ENCODE results near the gene SPNS3.

SPNS3 gene

DNA sequence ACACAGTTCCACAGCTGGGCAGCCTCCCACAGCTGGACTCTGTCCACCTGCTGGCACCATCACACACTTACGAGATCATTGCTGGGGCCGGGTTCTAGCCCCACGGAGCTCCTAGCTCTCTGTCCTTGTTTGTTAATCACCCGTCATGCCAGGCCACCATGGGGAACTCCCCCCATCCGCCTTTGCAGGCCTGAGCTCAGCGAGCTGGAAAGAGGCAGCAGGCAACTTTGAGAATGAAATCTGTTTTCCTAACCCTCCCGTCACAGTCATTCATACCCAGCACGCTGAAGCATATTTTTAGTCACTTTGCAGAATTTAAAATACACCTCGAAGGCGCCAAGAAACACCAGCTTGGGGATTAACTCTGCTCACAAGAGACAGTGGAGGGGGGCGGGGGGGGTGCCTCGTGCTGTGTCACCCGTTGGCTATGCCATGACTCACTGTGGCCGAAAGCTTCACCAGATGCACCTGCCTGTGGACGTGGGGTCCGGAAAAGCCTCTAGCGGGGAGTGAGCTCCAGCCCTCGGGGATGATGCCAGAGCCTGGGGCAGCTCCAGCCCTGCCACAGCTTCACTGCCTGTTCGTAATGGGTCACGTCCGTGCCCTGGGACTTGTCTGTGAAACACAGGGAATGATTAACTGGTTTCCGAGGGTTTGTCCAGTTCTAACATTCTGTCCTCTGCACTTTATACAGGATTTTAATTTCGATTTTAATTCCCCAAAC, 63.5 kb downstream of the SPNS3 start:
- DNase-seq (ENCODE audit: low spot score), result no peak

DNA sequence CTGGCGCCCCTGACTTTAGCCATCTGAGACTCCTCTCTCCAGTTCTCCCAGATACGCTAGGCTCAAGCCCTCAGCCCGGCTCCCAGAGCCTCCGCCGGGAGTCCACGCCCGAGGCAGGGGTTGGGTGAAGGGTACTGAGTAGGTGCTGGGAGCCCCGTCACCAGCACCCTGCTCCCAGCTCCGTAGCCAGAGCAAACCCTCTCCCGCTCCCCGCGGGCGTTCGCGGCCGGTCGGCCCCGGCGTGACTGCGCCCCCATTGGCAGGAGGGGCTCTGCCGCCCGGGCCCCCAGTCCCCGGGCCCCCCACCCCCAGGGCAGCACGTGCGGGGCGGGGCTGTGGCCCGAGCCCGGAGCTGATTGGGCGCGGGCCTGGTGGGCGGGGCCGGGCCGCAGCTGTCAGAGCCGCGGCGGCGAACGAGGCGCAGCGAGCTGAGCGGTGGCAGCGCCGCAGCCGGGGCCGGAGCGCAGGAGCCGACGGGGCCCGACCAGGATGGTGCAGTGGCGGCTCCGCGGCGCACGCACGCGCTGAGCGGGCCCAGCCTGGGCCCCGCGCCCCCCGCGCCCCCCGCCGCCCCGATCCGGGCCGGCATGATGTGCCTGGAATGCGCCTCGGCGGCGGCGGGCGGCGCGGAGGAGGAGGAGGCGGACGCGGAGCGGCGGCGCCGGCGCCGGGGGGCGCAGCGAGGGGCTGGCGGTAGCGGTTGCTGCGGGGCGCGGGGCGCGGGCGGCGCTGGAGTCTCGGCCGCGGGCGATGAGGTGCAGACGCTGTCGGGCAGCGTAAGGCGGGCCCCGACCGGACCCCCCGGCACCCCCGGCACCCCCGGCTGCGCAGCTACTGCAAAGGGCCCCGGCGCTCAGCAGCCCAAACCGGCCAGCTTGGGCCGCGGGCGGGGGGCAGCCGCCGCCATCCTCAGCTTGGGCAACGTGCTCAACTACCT, 65.0 kb downstream of the SPNS3 start, which contains the start of gene SPNS2:
Gene SPNS2, plus strand, starts transcription at position 421 of the 937 bp plus-strand sequence. Its CDS starts 167 bp downstream, at position 588.
- WGBS, 2 donors (ENCODE audit: extremely low coverage in 2 of 2, insufficient read length in 2 of 2, insufficient replicate concordance in 1 of 2), result no CpG with 5 or more reads among the region's 117 CpGs

More for the DNA sequence above, 63.5 kb downstream of the SPNS3 start:
- no peak overlapping the region for H3K27ac ChIP-seq (replicated peaks; ENCODE audit: low read length)
- H3K9ac ChIP-seq (ENCODE audit: low read depth, low read length, poor library complexity), result no peak overlapping the region
- no peaks in the 10 kb centered on the region for H3K36me3 ChIP-seq (replicated peaks in 1 of 2; ENCODE audit: control insufficient read depth in 2 of 2, insufficient read depth in 2 of 2, low read length in 2 of 2)
- no peak overlapping the region for H2BK120ac ChIP-seq (ENCODE audit: low read depth, low read length)
- H3K4me3 ChIP-seq (ENCODE audit: low read length in 2 of 2), result no peak overlapping the region
- H3K14ac ChIP-seq (ENCODE audit: low read length), result no peak overlapping the region
- H2AFZ ChIP-seq (ENCODE audit: low read length), result no peak overlapping the region
- H3K4me1 ChIP-seq (ENCODE audit: control insufficient read depth in 2 of 2, insufficient read depth in 1 of 2, low read depth in 1 of 2, low read length in 2 of 2), result peaks cover 2 to 15% of the 10 kb centered on the region in 2 donors
- WGBS, 2 donors (ENCODE audit: extremely low coverage in 2 of 2, insufficient read length in 2 of 2, insufficient replicate concordance in 1 of 2), result no CpG with 5 or more reads among the region's 23 CpGs
- H2BK5ac ChIP-seq (ENCODE audit: low read length), result no peak overlapping the region
- no peak overlapping the region for H2BK12ac ChIP-seq (ENCODE audit: low read length)
- H3K23ac ChIP-seq (ENCODE audit: low read depth, low read length, poor library complexity), result no peak overlapping the region
- no peak overlapping the region for H4K91ac ChIP-seq (ENCODE audit: low read depth, low read length, poor library complexity)
- H2BK15ac ChIP-seq (ENCODE audit: low read length), result no peak overlapping the region
- no peak overlapping the region for H3K4me2 ChIP-seq (ENCODE audit: insufficient read depth, low read length, poor library complexity, severe bottlenecking)
- no peaks in the 10 kb centered on the region for H3K9me3 ChIP-seq (replicated peaks in 1 of 2; ENCODE audit: control insufficient read depth in 2 of 2, insufficient read depth in 1 of 2, low read depth in 1 of 2, low read length in 2 of 2)
- H4K8ac ChIP-seq (ENCODE audit: low read depth, low read length), result no peak overlapping the region
- peaks cover 11 to 50% (median 45%) of the 10 kb centered on the region in 3 experiments for H3K27me3 ChIP-seq (ENCODE audit: control insufficient read depth in 3 of 3, insufficient read depth in 3 of 3, low read depth in 1 of 3, low read length in 3 of 3)
- H3K79me1 ChIP-seq (ENCODE audit: low read depth, low read length), result no peaks in the 10 kb centered on the region
- H2AK5ac ChIP-seq (ENCODE audit: low read depth, low read length), result no peak overlapping the region
- H3K18ac ChIP-seq (ENCODE audit: low read length), result no peak overlapping the region
- H3K4ac ChIP-seq (ENCODE audit: low read length), result no peak overlapping the region

DNA sequence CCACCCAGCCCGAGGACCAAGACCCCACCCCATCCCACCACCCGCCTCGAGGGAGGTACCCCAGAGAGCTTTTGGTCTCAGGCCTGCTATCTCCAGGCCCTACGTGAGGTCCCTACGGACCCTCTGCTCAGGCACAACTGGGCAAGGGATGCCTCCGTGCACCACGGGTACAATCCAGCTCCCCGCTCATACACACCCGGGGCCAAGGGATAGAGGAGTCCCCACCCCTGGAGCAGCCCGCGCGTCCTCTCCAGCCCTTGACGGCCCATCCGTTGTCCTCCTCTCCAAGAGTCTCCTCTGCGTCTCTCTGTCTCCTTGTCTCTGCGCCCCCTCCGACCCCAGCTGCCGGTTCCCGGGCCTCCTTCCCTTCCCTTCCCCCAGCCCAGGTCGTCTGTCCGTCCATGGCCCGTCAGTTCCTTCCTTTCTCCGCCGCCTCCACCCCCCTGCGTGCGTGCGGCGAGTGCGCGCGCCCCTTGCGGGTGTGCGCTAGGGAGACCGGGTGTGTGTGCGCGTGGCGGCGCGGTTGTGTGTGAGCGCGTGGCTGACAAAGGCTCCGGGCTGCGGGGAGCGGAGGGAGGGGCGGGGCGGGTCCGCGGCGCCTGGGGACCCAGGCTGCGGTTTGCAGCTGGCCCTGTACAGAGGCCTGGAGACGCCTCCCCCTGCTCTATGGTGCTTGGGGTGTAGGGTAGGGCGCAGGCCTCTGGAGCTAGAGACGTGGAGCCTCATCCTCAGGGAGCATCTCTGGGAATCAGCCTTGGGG, 65.9 kb downstream of the SPNS3 start:
- H2AFZ ChIP-seq (ENCODE audit: low read length), result peak overlapping the region; percentile 53
- peaks cover 11 to 74% (median 45%) of the 10 kb centered on the region in 3 experiments for H3K27me3 ChIP-seq (ENCODE audit: control insufficient read depth in 3 of 3, insufficient read depth in 3 of 3, low read depth in 1 of 3, low read length in 3 of 3)
- peak overlapping the region; percentile 9 to 56 for H3K4me3 ChIP-seq (ENCODE audit: low read length in 2 of 2)
- H3K27ac ChIP-seq (replicated peaks; ENCODE audit: low read length), result no peak overlapping the region
- no peaks in the 10 kb centered on the region for H3K9me3 ChIP-seq (replicated peaks in 1 of 2; ENCODE audit: control insufficient read depth in 2 of 2, insufficient read depth in 1 of 2, low read depth in 1 of 2, low read length in 2 of 2)
- no peak overlapping the region for H4K91ac ChIP-seq (ENCODE audit: low read depth, low read length, poor library complexity)
- no peak overlapping the region for H3K4ac ChIP-seq (ENCODE audit: low read length)
- H2AK5ac ChIP-seq (ENCODE audit: low read depth, low read length), result peak overlapping the region; percentile 68
- DNase-seq (ENCODE audit: low spot score), result peak; percentile 36
- H3K18ac ChIP-seq (ENCODE audit: low read length), result peak overlapping the region; percentile 80
- H3K14ac ChIP-seq (ENCODE audit: low read length), result no peak overlapping the region
- H3K9ac ChIP-seq (ENCODE audit: low read depth, low read length, poor library complexity), result peak overlapping the region; percentile 86
- no peak overlapping the region for H2BK120ac ChIP-seq (ENCODE audit: low read depth, low read length)
- H2BK5ac ChIP-seq (ENCODE audit: low read length), result no peak overlapping the region
- peaks cover 2 to 18% of the 10 kb centered on the region in 2 donors for H3K4me1 ChIP-seq (ENCODE audit: control insufficient read depth in 2 of 2, insufficient read depth in 1 of 2, low read depth in 1 of 2, low read length in 2 of 2)
- no peaks in the 10 kb centered on the region for H3K36me3 ChIP-seq (replicated peaks in 1 of 2; ENCODE audit: control insufficient read depth in 2 of 2, insufficient read depth in 2 of 2, low read length in 2 of 2)
- peak overlapping the region; percentile 69 for H3K4me2 ChIP-seq (ENCODE audit: insufficient read depth, low read length, poor library complexity, severe bottlenecking)
- H3K79me1 ChIP-seq (ENCODE audit: low read depth, low read length), result no peaks in the 10 kb centered on the region
- no peak overlapping the region for H4K8ac ChIP-seq (ENCODE audit: low read depth, low read length)
- H2BK12ac ChIP-seq (ENCODE audit: low read length), result peak overlapping the region; percentile 53
- no CpG with 5 or more reads among the region's 53 CpGs for WGBS, 2 donors (ENCODE audit: extremely low coverage in 2 of 2, insufficient read length in 2 of 2, insufficient replicate concordance in 1 of 2)
- peak overlapping the region; percentile 60 for H3K23ac ChIP-seq (ENCODE audit: low read depth, low read length, poor library complexity)
- H2BK15ac ChIP-seq (ENCODE audit: low read length), result peak overlapping the region; percentile 38

More for the DNA sequence above, 65.0 kb downstream of the SPNS3 start, which contains the start of gene SPNS2:
- Histone ChIP-seq H3K4me2 (ENCODE audit: insufficient read depth, low read length, poor library complexity, severe bottlenecking) (peak within 1 kb of the TSS; percentile 69), H2AK5ac (ENCODE audit: low read depth, low read length) (peak within 1 kb of the TSS; percentile 68), H3K4me3 (ENCODE audit: low read length in 2 of 2) (peak within 1 kb of the TSS; percentile 9 to 68), H3K9ac (ENCODE audit: low read depth, low read length, poor library complexity) (peak within 1 kb of the TSS; percentile 86), H2BK5ac (ENCODE audit: low read length) (no peak within 1 kb of the TSS), H3K27me3 (ENCODE audit: control insufficient read depth in 3 of 3, insufficient read depth in 3 of 3, low read depth in 1 of 3, low read length in 3 of 3) (peaks cover 11 to 65% (median 45%) of the 10 kb centered on the region in 3 experiments), H3K36me3 (replicated peaks in 1 of 2; ENCODE audit: control insufficient read depth in 2 of 2, insufficient read depth in 2 of 2, low read length in 2 of 2) (no peaks in the 10 kb centered on the region), H3K18ac (ENCODE audit: low read length) (peak within 1 kb of the TSS; percentile 80), H3K4ac (ENCODE audit: low read length) (no peak within 1 kb of the TSS), H4K91ac (ENCODE audit: low read depth, low read length, poor library complexity) (no peak within 1 kb of the TSS), H3K14ac (ENCODE audit: low read length) (no peak within 1 kb of the TSS), H3K4me1 (ENCODE audit: control insufficient read depth in 2 of 2, insufficient read depth in 1 of 2, low read depth in 1 of 2, low read length in 2 of 2) (peaks cover 2 to 18% of the 10 kb centered on the region in 2 donors), H3K27ac (replicated peaks; ENCODE audit: low read length) (no peak within 1 kb of the TSS), H3K79me1 (ENCODE audit: low read depth, low read length) (no peaks in the 10 kb centered on the region), H3K23ac (ENCODE audit: low read depth, low read length, poor library complexity) (peak within 1 kb of the TSS; percentile 37), H4K8ac (ENCODE audit: low read depth, low read length) (no peak within 1 kb of the TSS), H2BK12ac (ENCODE audit: low read length) (peak within 1 kb of the TSS; percentile 53), H2AFZ (ENCODE audit: low read length) (peak within 1 kb of the TSS; percentile 53), H2BK120ac (ENCODE audit: low read depth, low read length) (no peak within 1 kb of the TSS), H3K9me3 (replicated peaks in 1 of 2; ENCODE audit: control insufficient read depth in 2 of 2, insufficient read depth in 1 of 2, low read depth in 1 of 2, low read length in 2 of 2) (no peaks in the 10 kb centered on the region), H2BK15ac (ENCODE audit: low read length) (peak within 1 kb of the TSS; percentile 38)
- peak; percentile 64 for DNase-seq (ENCODE audit: low spot score)

All from neuronal stem cell (in vitro differentiated cells).